WI38 (cell line): ENCODE results near the gene PLCL1.

ENCODE experiments used
- H3K4me3 ChIP-seq: 2 replicates; pipeline ENCODE4 v1.5.1; 2011; ENCODE audit warnings: low read depth, mild to moderate bottlenecking, control low read depth, low read length
- TF ChIP-seq, protein P1 (sequence below): IDR thresholded peaks from 2 replicates; pipeline ENCODE4 v1.5.1; 2012; ENCODE audit warnings: low read depth, mild to moderate bottlenecking, control low read depth, low read length

The PLCL1 gene

DNA sequence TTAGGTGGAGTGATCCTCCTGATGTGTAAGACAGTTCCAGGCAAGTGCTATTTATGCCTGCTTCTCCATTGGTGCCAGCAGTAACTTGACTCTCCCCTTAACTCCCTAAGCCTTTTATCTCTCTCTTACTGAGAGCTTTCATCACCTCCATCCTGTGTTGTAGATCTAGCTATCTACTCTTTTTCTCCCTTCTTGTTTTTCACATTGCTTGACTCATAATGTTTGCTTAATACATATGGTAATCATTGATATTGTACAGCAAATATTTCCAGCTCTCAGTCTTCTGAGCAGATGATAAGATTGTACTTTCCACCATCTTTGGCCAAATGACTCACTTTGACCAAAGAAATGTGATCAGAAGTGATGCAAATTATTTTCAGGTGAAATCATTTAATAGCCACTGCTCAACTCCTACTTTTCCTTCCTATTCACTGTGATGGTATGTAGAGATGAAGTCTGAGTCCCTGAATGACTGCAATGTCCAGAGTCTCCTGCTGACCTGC lies 165.0 kb downstream of the PLCL1 start:
- TF ChIP-seq, protein P1, sequence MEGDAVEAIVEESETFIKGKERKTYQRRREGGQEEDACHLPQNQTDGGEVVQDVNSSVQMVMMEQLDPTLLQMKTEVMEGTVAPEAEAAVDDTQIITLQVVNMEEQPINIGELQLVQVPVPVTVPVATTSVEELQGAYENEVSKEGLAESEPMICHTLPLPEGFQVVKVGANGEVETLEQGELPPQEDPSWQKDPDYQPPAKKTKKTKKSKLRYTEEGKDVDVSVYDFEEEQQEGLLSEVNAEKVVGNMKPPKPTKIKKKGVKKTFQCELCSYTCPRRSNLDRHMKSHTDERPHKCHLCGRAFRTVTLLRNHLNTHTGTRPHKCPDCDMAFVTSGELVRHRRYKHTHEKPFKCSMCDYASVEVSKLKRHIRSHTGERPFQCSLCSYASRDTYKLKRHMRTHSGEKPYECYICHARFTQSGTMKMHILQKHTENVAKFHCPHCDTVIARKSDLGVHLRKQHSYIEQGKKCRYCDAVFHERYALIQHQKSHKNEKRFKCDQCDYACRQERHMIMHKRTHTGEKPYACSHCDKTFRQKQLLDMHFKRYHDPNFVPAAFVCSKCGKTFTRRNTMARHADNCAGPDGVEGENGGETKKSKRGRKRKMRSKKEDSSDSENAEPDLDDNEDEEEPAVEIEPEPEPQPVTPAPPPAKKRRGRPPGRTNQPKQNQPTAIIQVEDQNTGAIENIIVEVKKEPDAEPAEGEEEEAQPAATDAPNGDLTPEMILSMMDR: no peak
- no peak overlapping the region for H3K4me3 ChIP-seq

- H3K4me3 ChIP-seq: no peak overlapping the region
- TF ChIP-seq, protein P1: no peak
Observed at GRCh38 chr2:197972061-197972460, 167.7 kb downstream of the PLCL1 start.

- no peak overlapping the region for H3K4me3 ChIP-seq
Observed at GRCh38 chr2:197972587-197972986, 168.2 kb downstream of the PLCL1 start.

GRCh38 chr2:197973772-197974171 lies 169.4 kb downstream of the PLCL1 start:
- no peak overlapping the region for H3K4me3 ChIP-seq
- TF ChIP-seq, protein P1: no peak

More at GRCh38 chr2:197972587-197972986, 168.2 kb downstream of the PLCL1 start:
- TF ChIP-seq, protein P1: no peak

- TF ChIP-seq, protein P1: no peak
- H3K4me3 ChIP-seq: no peak overlapping the region
Observed at GRCh38 chr2:197975931-197976519, 171.6 kb downstream of the PLCL1 start.

- H3K4me3 ChIP-seq: no peak overlapping the region
- TF ChIP-seq, protein P1: no peak
Observed at GRCh38 chr2:197978971-197979370, 174.6 kb downstream of the PLCL1 start.

DNA sequence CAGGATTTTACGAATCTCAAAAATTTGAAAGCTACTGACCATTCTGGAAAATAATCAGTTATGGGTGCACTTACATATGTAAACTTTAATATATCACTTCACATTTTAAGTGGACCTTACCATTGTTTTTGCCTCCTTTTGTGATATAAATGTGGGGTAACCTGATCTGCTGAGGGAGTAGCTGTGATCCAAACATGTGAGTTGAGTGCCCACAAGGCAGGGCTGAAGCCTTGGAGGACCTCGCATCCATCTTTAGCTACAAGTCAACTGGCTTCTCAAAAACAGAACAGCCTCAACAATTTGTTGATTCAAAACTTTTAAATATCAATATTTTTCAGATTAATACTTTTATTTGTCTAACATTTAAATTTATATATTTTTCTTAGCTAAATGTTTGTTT lies 178.2 kb downstream of the PLCL1 start:
- no peak overlapping the region for H3K4me3 ChIP-seq
- TF ChIP-seq, protein P1: no peak
